Right renal cortex interstitium (tissue), 3 donors: ENCODE results near the gene RAB11FIP4. TPM values are rescaled to one million over a fixed set of nuclear protein-coding genes. Genes with fewer than 3 reads are reported as not detected.

Source experiments
- DNase-seq, 3 donors: peaks; one replicate each; pipeline ENCODE4 v3.0.0-alpha.2; 2013; ENCODE audit warnings: low read depth in 3 of 3, low spot score in 2 of 3
- polyA plus RNA-seq, 3 donors: library from polyadenylated mRNA; unstranded; fragments of 120-200 nt; gene quantifications; one replicate each; pipeline ENCODE4 v1.2.1, GENCODE V29; 2013; ENCODE audit not compliant: insufficient read length in 3 of 3

The RAB11FIP4 gene
- polyA plus RNA-seq, 3 donors, result 15.8 to 19.7 (median 19.1) TPM

GRCh38 chr17:31495022-31495885 lies 103.8 kb downstream of the RAB11FIP4 start:
- no peak for DNase-seq

- no peak for DNase-seq
These were observed 104.6 kb downstream of the RAB11FIP4 start for GRCh38 chr17:31496097-31496496.

GRCh38 chr17:31496601-31497000 lies 105.1 kb downstream of the RAB11FIP4 start:
- no peak for DNase-seq

GRCh38 chr17:31497431-31497830 lies 106.0 kb downstream of the RAB11FIP4 start:
- no peak for DNase-seq

GRCh38 chr17:31497994-31498826 lies 106.7 kb downstream of the RAB11FIP4 start:
- DNase-seq, result no peak

GRCh38 chr17:31499771-31500554 lies 108.5 kb downstream of the RAB11FIP4 start:
- DNase-seq, result no peak

- no peak for DNase-seq
These were observed 115.0 kb downstream of the RAB11FIP4 start for GRCh38 chr17:31506517-31506916.

- DNase-seq, result no peak
These were observed 117.0 kb downstream of the RAB11FIP4 start for GRCh38 chr17:31508288-31509094.

- no peak for DNase-seq
These were observed 117.8 kb downstream of the RAB11FIP4 start for GRCh38 chr17:31509095-31509804.

- DNase-seq, result no peak
These were observed 118.3 kb downstream of the RAB11FIP4 start for GRCh38 chr17:31509805-31510177.

GRCh38 chr17:31510308-31511194 lies 119.1 kb downstream of the RAB11FIP4 start:
- no peak for DNase-seq

GRCh38 chr17:31511195-31511578 lies 119.7 kb downstream of the RAB11FIP4 start:
- DNase-seq, result no peak

GRCh38 chr17:31511580-31511979 lies 120.1 kb downstream of the RAB11FIP4 start:
- DNase-seq, result no peak

- no peak for DNase-seq
These were observed 120.7 kb downstream of the RAB11FIP4 start for GRCh38 chr17:31512104-31512740.

GRCh38 chr17:31512796-31513195 lies 121.3 kb downstream of the RAB11FIP4 start:
- no peak for DNase-seq

- DNase-seq, result no peak
These were observed 122.4 kb downstream of the RAB11FIP4 start for GRCh38 chr17:31513731-31514427.

GRCh38 chr17:31515267-31515666 lies 123.8 kb downstream of the RAB11FIP4 start:
- DNase-seq, result no peak
